HG03558 (cell line): ENCODE results near the gene MED14.
"Not testable (repeated sequence)": the region's sequence is repeated elsewhere in the genome, so short reads cannot be mapped to it uniquely, and the experiment has no call there.

Experiments used
- ATAC-seq: cut with Tn5 transposase; IDR thresholded peaks from one replicate; pipeline ENCODE4 v1.9.1; 2021; ENCODE audit warnings: moderate number of reproducible peaks; ENCODE audit not compliant: unreplicated experiment; ENCODE audit errors: extremely low read depth

The MED14 gene

DNA sequence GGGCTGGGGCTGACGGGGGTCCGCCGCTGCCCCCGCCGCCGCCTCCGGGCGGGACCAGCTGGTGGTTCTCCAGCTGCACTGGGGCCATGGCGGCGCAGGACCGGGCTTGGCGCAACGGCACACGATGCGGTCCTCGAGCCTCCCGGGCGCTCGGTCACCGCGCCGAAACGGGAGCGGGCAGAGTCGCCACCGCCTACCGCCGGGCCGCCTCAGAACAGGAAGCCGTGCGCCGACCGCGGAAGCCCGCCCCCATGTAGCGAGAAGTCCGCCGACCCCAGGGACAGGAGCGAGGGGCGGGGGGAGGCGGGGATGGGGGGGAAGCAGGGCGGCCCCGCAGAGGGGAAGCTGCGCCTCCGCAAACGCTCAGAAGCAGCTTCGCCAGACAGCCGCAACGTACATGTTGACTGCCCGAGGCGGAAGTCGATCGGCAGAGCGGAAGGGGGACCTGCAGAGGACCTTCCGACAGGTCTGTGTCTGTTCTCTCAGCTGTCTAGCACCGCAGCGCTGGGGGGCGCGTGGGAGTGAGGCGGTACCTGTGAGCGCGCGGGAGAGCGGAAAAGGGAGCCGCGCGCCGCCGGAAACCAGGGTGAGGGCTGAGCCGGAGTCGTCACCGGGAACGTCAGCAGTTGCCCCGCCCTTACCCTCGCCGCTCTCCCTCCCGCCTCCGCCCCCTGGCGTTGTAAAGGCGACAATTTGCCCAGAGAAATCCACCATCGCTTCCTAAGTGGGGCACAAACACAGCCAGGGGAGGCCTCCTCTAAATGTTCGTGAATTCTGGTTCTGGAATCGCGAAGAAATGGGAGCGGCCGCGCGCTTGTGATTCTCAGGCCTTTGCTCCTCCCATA, at the start of gene MED14:
Gene MED14, minus strand, starts transcription at position 218 of the 845 bp plus-strand sequence. Its CDS starts 130 bp downstream, at position 88.
- ATAC-seq: peak; percentile 88

DNA sequence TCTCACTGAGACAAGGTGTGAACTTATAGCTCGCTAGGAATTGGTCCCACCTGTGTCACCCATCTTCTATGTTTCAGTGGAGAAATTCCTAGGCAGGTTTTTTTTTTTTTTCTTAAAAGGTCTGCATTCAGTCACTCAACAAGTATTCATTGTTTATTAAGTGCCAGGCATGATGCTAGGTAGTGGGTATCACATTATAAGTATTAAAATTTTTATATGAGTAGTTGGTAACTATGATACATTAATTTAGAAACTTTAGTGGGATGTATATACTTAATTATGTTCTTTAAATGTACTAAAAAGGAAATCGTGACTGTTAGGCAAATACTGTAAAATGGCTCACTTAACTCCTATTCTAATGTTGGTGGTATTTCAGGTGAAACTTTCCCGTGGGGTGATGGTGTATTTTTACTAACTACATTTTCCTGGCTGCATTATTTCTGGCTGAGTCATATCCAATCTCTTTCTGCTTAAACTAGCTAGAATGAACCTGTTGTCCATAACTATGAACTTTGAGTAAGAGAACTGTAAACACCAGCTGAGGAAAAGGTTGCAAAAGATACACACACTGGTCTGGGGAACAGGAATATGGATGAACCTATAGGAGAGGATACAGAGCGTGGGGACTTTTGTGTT, 49.3 kb upstream of the MED14 start:
- ATAC-seq: no peak

DNA sequence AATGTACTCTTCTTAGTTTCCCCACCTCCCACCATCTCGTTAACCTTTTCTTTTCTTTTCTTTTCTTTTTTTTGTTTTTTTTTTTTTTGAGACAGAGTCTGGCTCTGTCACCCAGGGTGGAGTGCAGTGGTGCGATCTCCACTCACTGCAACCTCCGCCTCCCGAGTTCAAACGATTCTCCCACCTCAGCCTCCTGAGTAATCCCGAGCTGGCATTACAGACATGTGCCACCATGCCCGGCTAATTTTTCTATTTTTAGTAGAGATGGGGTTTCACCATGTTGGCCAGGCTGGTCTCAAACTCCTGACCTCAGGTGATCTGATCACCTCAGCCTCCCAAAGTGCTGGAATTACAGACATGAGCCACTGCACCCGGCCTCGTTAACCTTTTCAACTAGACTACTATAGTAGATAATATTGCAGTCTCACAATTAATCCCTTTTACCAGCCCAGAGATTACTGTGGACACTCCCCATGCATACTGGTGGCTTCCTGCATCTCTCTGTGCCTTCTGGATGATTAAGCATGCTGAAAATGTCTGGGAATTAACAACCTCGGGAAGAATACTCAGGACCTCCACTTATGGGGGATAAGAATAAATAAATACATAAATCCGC, 47.4 kb upstream of the MED14 start:
- not testable (repeated sequence) for ATAC-seq

DNA sequence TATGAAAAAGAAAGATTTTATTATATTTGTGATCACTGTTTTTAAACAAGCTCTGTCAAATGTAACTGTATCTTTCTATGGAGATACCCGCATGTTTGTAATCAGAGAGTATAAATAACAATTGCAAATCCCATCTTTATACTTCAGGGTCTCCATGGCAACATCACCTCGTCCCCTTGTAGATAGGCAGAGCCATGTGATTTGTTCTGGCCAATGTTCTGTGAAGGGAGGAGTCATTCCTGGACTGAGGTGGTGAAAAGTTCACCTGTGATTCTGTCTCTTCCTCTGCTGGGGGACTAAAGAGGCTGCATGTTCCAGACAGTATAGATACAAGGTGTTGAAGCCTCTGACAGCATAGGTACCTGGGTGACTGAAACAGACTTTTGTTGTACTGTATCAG, 45.6 kb upstream of the MED14 start:
- ATAC-seq: no peak

DNA sequence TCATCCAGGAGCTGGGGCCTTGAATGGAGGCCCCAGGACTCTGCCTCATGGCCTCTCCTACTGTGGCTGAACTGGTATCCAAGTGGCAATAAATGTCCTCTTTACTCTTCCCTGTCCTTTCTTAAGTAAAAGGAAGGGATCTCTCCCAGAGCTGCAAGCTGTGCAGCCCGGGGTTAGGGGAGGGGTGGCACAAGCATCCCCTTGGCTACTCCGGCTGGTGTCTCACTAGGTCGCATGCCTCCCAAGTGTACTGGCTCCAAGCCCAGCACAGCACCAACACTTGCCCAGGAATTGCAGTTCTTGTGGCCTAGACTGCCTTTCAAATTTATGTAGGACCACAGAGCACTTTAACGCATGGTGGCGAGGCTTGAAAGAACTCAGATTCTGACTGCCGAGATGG, 44.7 kb upstream of the MED14 start:
- ATAC-seq: no peak

DNA sequence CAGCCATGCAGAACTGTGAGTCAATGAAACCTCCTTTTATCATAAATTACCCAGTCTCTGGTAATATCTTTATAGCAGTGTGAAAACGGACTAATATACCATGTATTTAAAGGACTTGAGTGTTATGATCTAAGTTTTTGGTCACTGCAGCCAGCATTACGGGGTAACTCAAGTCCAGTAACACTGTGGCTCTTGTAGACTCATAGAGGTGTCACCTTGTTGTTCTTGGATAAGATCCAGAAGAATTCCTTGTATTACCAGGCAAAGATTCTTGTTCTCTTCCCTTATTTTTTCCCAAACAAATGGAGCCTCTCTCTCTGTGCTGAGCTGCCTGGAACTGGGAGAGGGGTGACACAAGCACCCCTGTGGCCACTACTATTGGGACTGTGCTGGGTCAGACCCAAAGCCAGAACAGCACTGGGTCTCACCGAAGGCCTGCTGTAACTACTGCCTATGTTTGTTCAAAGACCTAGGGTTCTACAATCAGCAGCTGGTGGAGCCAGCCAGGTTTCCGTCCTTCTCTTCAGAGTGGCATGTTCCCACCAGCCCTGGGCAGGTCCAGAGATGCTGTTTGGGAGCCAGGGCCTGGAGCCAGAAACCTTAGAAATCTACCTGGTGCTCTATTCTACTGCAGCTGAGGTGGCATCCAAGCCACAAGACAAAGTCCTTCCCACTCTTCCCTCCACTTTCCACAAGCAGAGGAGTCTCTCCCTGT, 43.7 kb upstream of the MED14 start:
- no peak for ATAC-seq

DNA sequence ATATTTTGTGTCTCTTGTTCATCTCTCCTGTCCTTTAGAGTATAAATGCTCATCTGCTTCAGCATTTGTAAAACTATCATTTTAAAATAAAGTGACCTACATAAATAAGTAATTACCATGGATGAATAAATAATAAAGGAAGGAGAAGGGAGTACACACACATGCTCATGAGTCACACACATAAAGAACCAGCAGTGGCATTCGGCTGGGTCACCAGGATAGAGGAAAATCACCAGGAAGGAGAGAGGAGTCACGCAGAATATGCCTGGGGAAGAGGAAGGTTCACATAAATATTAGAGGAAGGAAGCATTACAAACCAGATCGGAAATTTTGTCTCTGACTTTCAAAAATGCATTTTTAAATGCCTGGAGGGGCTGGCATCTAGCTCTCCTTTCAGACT, 38.5 kb upstream of the MED14 start:
- ATAC-seq: no peak

DNA sequence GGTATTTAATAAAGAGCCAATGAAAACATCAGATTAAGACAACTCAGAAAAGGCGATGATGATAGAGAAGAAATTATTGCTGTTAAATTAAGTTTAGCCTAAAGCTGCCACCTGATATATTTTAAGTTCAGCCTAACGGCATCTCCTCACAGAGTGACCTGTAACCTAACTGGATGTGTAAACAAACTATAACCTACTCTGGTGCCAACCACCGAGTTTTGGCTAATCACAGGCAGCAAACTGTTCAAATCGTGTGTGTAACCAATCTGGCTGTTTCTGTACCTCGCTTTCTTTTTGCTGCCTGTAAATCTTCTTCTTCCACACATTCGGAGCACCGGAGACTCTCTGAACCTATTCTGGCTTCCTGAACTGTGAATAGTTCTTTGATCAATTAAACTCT, 37.8 kb upstream of the MED14 start:
- no peak for ATAC-seq

DNA sequence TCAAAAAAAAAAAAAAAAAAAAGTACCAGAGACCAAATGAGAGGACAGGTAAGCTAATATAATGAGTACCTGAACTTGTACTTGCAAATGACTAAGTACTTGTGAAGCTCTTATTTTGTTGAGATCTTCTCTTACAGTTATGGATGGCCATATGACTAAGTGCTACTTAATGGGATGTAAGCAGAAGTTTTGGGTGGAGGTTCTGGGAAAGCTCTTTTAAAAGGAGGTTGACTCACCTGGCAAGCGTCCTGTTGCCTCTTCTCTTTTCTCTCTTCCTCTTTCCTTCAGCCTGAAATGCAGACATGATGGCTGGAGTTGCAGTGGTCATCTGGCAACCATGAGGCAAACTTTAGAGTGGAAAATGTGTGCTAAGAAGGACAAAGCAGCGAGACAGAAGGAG, 36.9 kb upstream of the MED14 start:
- no peak for ATAC-seq

DNA sequence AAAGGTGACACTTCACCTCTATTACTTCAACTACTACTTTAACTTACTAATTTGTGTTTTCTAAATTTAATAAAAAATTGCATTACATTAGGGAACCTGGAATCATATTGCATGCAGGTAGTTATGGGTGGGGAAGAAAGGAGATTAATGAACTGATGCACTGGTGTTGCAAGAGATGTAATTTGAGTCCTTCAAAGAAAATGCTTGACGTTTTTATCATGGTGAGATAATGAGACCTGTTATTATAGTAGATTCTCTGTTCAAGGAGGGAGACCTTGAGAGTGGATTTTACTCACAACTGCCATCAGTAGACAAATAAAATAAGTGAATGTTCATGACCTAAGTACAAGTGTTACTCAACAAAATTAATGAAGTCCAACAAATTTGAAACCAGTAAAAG, 26.4 kb upstream of the MED14 start:
- ATAC-seq: no peak

DNA sequence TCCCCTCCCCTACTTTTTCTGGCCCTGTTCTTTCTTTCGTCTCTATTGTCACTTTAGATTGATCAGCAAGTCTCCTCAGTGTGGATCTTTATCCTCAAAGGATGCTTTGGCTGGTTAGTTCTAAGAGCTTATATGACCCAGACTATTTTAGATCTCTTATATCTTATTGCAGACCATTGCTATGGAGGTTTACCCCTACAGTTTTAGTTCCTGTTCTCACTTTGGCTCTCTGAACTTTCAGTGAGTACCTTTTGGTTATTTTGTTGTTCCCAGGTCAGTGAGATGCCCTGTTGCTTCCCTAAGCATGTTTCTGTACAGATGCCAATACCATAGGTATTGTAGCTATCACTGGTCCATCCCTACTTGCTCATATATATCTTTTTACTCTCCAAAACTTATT, 24.0 kb upstream of the MED14 start:
- no peak for ATAC-seq

DNA sequence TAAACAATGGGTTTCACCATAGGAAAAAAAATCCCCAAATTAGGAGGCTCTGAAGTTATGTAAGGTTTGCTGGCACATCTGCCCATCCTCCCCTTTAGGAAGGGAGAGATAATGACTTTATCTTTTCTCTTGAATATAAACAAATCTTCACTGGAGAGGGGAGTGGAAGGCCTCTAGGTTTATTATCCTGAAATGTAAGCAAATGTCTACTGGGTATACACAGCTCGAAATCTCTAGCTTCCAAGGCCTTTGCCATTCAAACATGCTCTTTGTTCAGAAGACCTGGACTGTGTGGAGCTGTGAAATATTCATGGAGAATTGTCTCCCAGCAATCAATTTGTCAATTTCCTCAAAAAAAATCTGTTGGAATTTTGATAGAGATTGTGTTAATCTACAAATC, 21.7 kb upstream of the MED14 start:
- ATAC-seq: no peak

DNA sequence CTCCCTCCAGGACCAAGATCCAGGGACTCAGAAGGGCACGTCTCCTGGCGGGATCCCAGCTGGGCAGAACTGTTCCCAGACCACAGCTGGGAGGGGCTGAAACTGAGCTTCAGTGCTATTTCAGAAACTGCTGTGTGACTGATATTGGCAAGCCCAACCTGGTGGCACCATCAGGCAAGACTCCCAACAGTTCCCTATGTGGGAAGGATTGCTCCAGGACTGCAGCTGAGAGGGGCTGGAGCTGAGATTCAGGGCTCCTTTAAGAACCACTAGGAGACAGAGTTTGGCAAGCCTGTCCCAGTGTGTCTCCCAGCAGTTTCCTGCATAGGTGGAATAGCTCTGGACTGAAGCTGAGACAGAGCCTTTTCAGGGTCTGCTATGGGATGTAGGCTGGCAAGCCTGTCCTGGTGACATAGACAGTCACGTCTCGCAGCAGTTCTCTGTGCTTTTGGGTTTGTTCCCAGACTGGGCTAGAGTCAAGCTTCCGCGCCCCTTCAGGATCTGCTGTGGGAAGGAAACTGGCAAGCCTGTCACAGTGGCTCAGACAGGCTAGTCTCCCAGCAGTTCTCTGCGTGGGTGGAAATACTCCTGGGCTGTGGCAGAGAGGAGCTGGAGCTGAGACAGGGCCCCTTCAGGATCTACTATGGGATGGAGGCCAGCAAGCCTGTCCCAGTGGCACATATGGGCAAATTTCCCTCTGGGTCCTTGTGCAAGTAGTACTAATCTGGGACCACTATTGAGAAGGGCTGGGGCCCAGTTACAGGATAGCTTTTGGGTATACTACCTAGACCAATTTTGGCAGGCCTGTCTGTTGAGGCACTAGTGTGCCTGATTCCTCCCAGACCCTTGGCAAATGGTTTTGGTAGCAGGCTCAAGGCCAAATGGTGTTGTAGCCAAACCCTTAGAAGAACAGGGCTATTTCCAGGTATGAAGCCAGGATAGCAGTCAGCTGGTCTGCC, 20.2 kb upstream of the MED14 start:
- no peak for ATAC-seq

DNA sequence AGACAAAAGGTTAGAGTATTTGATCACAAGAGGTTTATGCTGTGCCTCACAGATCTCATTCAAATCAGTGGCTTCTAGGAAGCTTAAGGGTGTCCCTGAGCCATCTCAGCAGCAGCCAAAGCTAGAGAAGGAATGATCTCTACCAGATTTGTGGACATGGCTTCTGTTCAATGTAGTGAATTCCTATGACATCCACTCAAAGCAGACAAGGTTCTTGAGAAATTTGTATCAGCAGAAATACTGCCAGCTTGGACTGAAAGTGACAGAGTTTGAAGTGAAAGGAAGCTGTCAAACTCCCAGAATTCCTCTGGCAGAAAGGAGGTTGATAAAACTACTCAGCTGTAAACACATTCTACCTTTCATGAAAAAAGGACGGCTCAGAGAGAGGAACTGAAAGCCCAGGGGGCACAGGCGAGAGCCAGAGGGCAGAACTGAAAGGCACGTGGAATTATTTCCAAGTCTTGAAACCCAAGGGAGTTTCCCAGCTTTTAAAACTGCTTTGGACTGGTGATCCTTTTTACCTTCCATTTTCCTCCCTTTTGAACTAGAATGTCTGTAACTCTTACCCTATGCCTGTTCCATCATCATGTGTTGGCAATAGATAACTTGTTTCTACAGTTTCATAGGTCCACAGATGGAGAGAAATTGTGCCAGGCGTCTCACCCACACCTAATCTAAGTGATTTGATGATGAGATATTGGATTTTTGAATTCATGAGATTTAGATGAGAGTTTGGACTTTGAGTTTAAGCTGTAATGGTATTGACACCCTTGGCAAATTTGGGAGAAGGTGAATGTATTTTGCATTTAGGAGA, 14.5 kb upstream of the MED14 start:
- no peak for ATAC-seq

DNA sequence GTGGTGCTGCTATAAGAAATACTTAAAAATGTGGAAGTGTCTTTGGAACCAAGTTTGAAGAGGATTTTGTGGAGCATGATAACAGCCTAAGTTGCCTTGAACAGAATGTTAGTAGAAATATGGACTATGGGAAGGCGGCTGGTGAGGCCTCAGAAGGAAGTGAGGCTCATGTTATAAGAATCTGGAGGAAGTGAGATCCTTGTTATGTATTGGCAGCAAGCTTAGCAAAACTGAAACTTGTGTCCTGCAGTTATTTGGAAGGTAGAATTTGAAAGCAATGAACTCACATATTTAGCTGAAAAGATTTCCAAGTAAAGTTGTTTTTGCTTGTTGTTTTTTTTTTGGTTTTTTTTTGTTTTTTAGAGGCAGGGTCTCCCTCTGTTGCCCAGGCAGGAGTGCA, 13.6 kb upstream of the MED14 start:
- no peak for ATAC-seq

DNA sequence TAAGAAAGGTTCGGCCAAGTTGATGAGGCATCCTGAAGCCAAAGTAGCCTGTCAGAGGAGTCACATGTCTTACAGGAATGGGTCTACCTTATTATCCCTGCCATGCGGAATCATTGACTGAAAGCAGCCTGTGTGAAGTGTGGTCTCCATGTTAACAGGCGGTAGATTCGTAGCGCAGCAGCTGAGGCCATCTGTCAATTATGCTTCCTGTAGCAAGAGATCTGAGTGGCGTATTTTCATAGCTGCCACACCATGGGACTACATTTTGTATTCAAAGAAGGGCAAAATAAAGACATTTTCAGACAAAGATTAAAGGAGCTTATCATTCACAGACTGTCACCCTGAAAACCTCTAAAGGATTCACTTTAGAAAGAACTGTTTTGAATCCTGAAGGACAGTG, 11.2 kb upstream of the MED14 start:
- no peak for ATAC-seq

DNA sequence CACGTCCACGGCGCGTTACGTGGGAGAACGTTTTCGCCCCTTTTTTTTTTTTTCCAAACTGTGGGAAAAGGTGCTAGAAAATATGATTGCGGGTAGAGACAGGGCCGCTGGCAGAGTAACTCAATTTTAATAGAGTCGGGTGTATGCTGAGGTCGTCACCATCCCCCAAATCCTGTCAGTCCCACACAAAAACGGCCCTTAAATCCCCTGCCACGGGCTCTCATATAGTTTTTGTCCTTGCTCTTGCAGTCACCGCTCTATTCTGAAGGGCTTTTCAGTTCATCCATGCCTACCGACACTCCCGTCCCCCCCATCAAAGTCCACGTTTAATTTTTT, 796 bp upstream of the MED14 start:
- ATAC-seq: no peak

DNA sequence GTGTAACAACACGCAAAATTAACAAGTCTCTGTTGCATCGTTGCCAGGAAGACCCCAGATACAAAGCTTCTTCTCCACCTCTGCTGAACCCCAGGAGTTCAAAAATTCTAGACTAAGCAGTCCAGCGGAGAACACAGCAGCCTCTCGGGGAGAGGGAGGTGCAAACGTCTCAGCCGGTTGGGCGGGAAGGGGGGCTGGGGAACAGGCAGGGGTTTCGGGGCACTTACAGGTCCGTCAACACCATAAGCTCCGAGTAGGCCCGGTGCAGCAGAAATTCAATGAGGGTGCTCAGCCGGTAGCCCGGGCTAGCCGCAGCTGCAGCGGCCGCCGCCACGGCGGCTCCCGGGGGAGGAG, 394 bp downstream of the MED14 start:
- ATAC-seq: no peak

DNA sequence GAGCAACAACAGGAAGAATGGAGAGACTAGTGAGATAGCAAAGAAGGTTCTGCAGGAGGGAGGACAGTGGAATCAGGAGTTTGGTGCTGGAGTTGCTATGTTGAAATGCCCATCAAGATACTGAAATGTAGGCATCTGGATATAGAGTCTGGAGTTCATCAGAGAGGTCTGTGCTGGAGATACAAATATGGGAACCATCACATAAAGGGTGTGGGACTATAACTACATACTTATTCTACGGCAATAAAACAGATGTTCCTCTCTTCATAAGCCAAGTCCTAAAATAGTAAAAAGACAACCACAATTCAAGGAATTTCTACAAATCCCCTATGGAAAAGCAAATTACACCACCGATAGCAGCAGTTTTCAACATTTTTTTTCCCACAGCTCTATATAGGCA, 1.6 kb downstream of the MED14 start:
- ATAC-seq: no peak
